Activated CD4-positive, alpha-beta T cell treated with anti-CD3 and anti-CD28 coated beads, Interleukin-2, amount 50 U/mL, for 1 hour (primary cell): ENCODE measurements around the gene KCNQ2.

ENCODE experiments used
- DNase-seq: peaks from one replicate; pipeline ENCODE4 v3.0.0-alpha.2; 2020

Gene KCNQ2

GRCh38 chr20:63413963-63414684, 58.3 kb downstream of the KCNQ2 start:
- DNase-seq, result no peak

GRCh38 chr20:63413323-63413722, 59.1 kb downstream of the KCNQ2 start:
- DNase-seq, result no peak

GRCh38 chr20:63412889-63413288, 59.6 kb downstream of the KCNQ2 start:
- no peak for DNase-seq

GRCh38 chr20:63411898-63412631, 60.4 kb downstream of the KCNQ2 start:
- DNase-seq, result no peak

GRCh38 chr20:63411151-63411897, 61.1 kb downstream of the KCNQ2 start:
- no peak for DNase-seq

- no peak for DNase-seq
These were observed 62.5 kb downstream of the KCNQ2 start for GRCh38 chr20:63409834-63410435.

- no peak for DNase-seq
These were observed 63.2 kb downstream of the KCNQ2 start for GRCh38 chr20:63409066-63409833.

GRCh38 chr20:63408684-63409046, 63.8 kb downstream of the KCNQ2 start:
- no peak for DNase-seq

GRCh38 chr20:63407928-63408683, 64.3 kb downstream of the KCNQ2 start:
- no peak for DNase-seq

GRCh38 chr20:63406617-63407245, 65.7 kb downstream of the KCNQ2 start:
- DNase-seq, result no peak

- no peak for DNase-seq
These were observed 66.4 kb downstream of the KCNQ2 start for GRCh38 chr20:63406011-63406410.

GRCh38 chr20:63405102-63405730, 67.2 kb downstream of the KCNQ2 start:
- no peak for DNase-seq

GRCh38 chr20:63404129-63405085, 68.0 kb downstream of the KCNQ2 start:
- no peak for DNase-seq

- DNase-seq, result no peak
These were observed 68.9 kb downstream of the KCNQ2 start for GRCh38 chr20:63403403-63404105.

- no peak for DNase-seq
These were observed 69.6 kb downstream of the KCNQ2 start for GRCh38 chr20:63402860-63403220.

- DNase-seq, result no peak
These were observed 70.1 kb downstream of the KCNQ2 start for GRCh38 chr20:63402181-63402859.

GRCh38 chr20:63401384-63402110, 70.9 kb downstream of the KCNQ2 start:
- no peak for DNase-seq
